Lower lobe of right lung (tissue), 2 donors: ENCODE data around the gene GRXCR1. TPM values are rescaled to one million over a fixed set of nuclear protein-coding genes. Genes with fewer than 3 reads are reported as not detected.

ENCODE experiments used
- ATAC-seq, 2 donors: fragments of 200-7000 bp; cut with Tn5 transposase; one replicate each; pipeline ENCODE4 v1.9.1; 2020 to 2022; ENCODE audit warnings: mild to moderate bottlenecking in 2 of 2, moderate library complexity in 2 of 2
- DNase-seq: peaks from one replicate; pipeline ENCODE4 v3.0.0-alpha.2; 2020
- H3K27ac ChIP-seq: fragments of 200-600 bp; one replicate; pipeline ENCODE4 v1.8.0; 2022
- H3K27me3 ChIP-seq: fragments of 200-600 bp; one replicate; pipeline ENCODE4 v1.8.0; 2022; ENCODE audit warnings: low read depth
- H3K36me3 ChIP-seq: fragments of 200-600 bp; one replicate; pipeline ENCODE4 v1.8.0; 2022; ENCODE audit warnings: mild to moderate bottlenecking
- H3K4me1 ChIP-seq: fragments of 200-600 bp; one replicate; pipeline ENCODE4 v1.8.0; 2022
- H3K4me3 ChIP-seq: fragments of 200-600 bp; one replicate; pipeline ENCODE4 v1.8.0; 2022; ENCODE audit warnings: mild to moderate bottlenecking
- H3K9me3 ChIP-seq: fragments of 200-600 bp; one replicate; pipeline ENCODE4 v1.8.0; 2022
- CTCF ChIP-seq: fragments of 200-600 bp; IDR thresholded peaks from one replicate; pipeline ENCODE4 v1.8.0; 2022; ENCODE audit warnings: antibody characterized with exemption, mild to moderate bottlenecking
- intact Hi-C: fragments of 100-400 bp; cut with DNase I; formaldehyde crosslinking; loops from one replicate; pipeline ENCODE4 v1.11.0; 2022
- long read RNA-seq: library from polyadenylated mRNA; unstranded; transcript quantifications from one replicate; pipeline ENCODE4 v2.0.0, GENCODE V29; 2021
- total RNA-seq: library from RNA; stranded (reverse); fragmentation: NEBNext Ultra II Directional; extraction: Animal tissue kit (Norgen Biotek cat#: 25700); gene quantifications from one replicate; pipeline ENCODE4 v1.2.1, GENCODE V29; 2021
- donor health status: DM: no; HTN: yes; CAD: no; lungs with severe emphysema.

Gene GRXCR1
- total RNA-seq: not detected
- long read RNA-seq: 0 reads

- Histone ChIP-seq H3K27ac (no peak within 1 kb of the TSS), H3K36me3 (no peaks in the 10 kb centered on the region), H3K27me3 (no peaks in the 10 kb centered on the region), H3K9me3 (no peaks in the 10 kb centered on the region), H3K4me1 (no peaks in the 10 kb centered on the region), H3K4me3 (no peak within 1 kb of the TSS)
- DNase-seq (no peak), ATAC-seq (no peak)
- intact Hi-C loops: no loop called here
- no peak for TF ChIP-seq CTCF
These were observed at the start of gene GRXCR1 for GRCh38 chr4:42892413-42892812. TSS of gene GRXCR1 (plus strand) at chr4:42892713. CDS start at chr4:42893267, 554 bp downstream.

GRCh38 chr4:42843694-42844093 is 48.8 kb upstream of the GRXCR1 start:
- ATAC-seq: no peak

GRCh38 chr4:42844422-42845070 is 48.0 kb upstream of the GRXCR1 start:
- Histone ChIP-seq H3K4me3 (no peak overlapping the region), H3K27ac (no peak overlapping the region), H3K9me3 (no peaks in the 10 kb centered on the region), H3K36me3 (no peaks in the 10 kb centered on the region), H3K27me3 (no peaks in the 10 kb centered on the region), H3K4me1 (no peaks in the 10 kb centered on the region)
- TF ChIP-seq CTCF: no peak
- intact Hi-C loops: no loop called here
- DNase-seq (no peak), ATAC-seq (no peak)

More at GRCh38 chr4:42843694-42844093, 48.8 kb upstream of the GRXCR1 start:
- Histone ChIP-seq H3K4me1 (no peaks in the 10 kb centered on the region), H3K27me3 (no peaks in the 10 kb centered on the region), H3K36me3 (no peaks in the 10 kb centered on the region), H3K27ac (no peak overlapping the region), H3K9me3 (no peaks in the 10 kb centered on the region), H3K4me3 (no peak overlapping the region)
- TF ChIP-seq CTCF: no peak
- DNase-seq: no peak
- intact Hi-C loops: no loop called here

- intact Hi-C loops: no loop called here
- DNase-seq: no peak
- Histone ChIP-seq H3K9me3 (no peaks in the 10 kb centered on the region), H3K4me3 (no peak overlapping the region), H3K27ac (no peak overlapping the region), H3K36me3 (no peaks in the 10 kb centered on the region), H3K27me3 (no peaks in the 10 kb centered on the region), H3K4me1 (no peaks in the 10 kb centered on the region)
- ATAC-seq: peak in 1 of 2 donors; percentile 35
- TF ChIP-seq CTCF: no peak
These were observed 46.9 kb upstream of the GRXCR1 start for GRCh38 chr4:42845586-42845985.

GRCh38 chr4:42855779-42856178 is 36.7 kb upstream of the GRXCR1 start:
- no peaks in the 10 kb centered on the region for H3K36me3 ChIP-seq
- intact Hi-C loops: no loop called here

More at GRCh38 chr4:42855779-42856178, 36.7 kb upstream of the GRXCR1 start:
- H3K9me3 ChIP-seq: no peaks in the 10 kb centered on the region
- no peak for DNase-seq
- no peak for TF ChIP-seq CTCF
- H3K4me3 ChIP-seq: no peak overlapping the region
- H3K27me3 ChIP-seq: no peaks in the 10 kb centered on the region
- no peak overlapping the region for H3K27ac ChIP-seq
- H3K4me1 ChIP-seq: no peaks in the 10 kb centered on the region
- no peak for ATAC-seq
